IMR-90 (cell line): Measurements from ENCODE around the gene MSH2.

Experiments
- BHLHE40 ChIP-seq: fragments of 150-350 bp; IDR thresholded peaks from 2 replicates; pipeline ENCODE4 v1.6.1; 2016; ENCODE audit warnings: mild to moderate bottlenecking, low read depth, low read length
- MAFK ChIP-seq: IDR thresholded peaks from 2 replicates; pipeline ENCODE4 v1.6.1; 2012; ENCODE audit warnings: low read depth, low read length, improper control_type of control experiment
- POLR2A ChIP-seq: IDR thresholded peaks from 2 replicates; pipeline ENCODE4 v1.6.1; 2012; ENCODE audit warnings: mild to moderate bottlenecking, low read depth, low read length
- RAD21 ChIP-seq: IDR thresholded peaks from 2 replicates; pipeline ENCODE4 v1.6.1; 2012; ENCODE audit warnings: low read length, improper control_type of control experiment
- TF ChIP-seq, protein P1 (sequence below): conservative IDR thresholded peaks from 2 replicates; pipeline ENCODE4 v1.5.1; 2012; ENCODE audit warnings: mild to moderate bottlenecking, low read depth, low read length, improper control_type of control experiment

DNA sequence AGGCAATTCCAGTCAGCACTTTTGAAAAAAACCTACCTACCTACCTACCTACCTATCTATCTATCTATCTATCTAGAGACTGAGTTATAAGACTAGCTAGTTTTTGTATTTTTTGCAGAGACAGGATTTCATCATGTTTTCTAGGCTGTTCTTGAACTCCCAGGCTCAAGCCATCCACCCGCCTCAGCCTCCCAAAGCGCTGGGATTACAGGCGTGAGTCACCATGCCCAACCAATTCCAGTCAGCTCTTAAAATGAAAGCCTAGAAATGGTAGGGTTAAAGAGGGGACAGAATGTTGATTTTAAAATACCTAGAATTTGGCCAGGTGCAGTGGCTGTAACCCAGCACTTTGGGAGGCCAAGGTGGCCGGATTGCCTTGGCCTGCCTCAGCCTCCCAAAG lies 19.1 kb downstream of the MSH2 start:
- TF ChIP-seq, protein P1, sequence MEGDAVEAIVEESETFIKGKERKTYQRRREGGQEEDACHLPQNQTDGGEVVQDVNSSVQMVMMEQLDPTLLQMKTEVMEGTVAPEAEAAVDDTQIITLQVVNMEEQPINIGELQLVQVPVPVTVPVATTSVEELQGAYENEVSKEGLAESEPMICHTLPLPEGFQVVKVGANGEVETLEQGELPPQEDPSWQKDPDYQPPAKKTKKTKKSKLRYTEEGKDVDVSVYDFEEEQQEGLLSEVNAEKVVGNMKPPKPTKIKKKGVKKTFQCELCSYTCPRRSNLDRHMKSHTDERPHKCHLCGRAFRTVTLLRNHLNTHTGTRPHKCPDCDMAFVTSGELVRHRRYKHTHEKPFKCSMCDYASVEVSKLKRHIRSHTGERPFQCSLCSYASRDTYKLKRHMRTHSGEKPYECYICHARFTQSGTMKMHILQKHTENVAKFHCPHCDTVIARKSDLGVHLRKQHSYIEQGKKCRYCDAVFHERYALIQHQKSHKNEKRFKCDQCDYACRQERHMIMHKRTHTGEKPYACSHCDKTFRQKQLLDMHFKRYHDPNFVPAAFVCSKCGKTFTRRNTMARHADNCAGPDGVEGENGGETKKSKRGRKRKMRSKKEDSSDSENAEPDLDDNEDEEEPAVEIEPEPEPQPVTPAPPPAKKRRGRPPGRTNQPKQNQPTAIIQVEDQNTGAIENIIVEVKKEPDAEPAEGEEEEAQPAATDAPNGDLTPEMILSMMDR, result no peak
- TF ChIP-seq BHLHE40, result no peak
- no peak for TF ChIP-seq POLR2A
- no peak for TF ChIP-seq RAD21
- TF ChIP-seq MAFK, result no peak
